ENCODE results near the gene DISP2. TPM values are rescaled to one million over a fixed set of nuclear protein-coding genes. Genes with fewer than 3 reads are reported as not detected.

The DISP2 gene
- total and polyA plus RNA-seq, 4 donors: under 0.01 to 0.23 (median under 0.01) TPM; not detected in 1

DNA sequence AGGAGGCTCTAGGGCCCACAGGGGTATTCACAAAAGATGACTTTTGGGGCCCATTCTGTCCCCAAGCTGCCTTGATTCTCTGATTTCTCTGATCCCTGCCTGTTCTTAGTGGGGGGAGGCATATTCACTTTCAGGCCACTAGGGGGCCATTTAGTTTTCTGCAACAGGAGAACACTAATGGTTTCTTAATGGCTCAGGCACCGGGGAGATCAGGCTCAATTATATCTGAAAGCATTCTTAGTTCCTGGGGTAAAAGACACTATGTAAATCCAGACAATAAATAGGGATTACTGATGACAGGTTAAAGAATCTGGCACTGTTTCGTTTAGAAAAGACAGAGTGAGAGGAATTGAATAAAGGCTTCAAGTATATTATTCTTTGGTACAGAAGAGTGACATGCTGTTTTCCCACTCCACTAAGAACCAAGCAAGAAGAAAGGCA, 37.1 kb upstream of the DISP2 start:
- H3K9me3 ChIP-seq (ENCODE audit: control insufficient read depth in 4 of 4, low read length in 3 of 4): no peaks in the 10 kb centered on the region
- peaks cover 0 to 11% (median 6%) of the 10 kb centered on the region in 4 donors for H3K4me1 ChIP-seq (ENCODE audit: control insufficient read depth in 4 of 4, insufficient read depth in 4 of 4, low read length in 3 of 4)
- H3K4me3 ChIP-seq (ENCODE audit: low read depth in 1 of 3, low read length in 3 of 3): no peak overlapping the region
- peaks cover 0 to under 1% (median 0%) of the 10 kb centered on the region in 4 donors for H3K36me3 ChIP-seq (ENCODE audit: control insufficient read depth in 4 of 4, insufficient read depth in 3 of 4, low read depth in 1 of 4, low read length in 3 of 4)
- TF ChIP-seq HNF4A (conservative IDR thresholded peaks at IDR 0.05): no peak
- no peak for TF ChIP-seq JUND (IDR thresholded peaks at IDR 0.05)
- TF ChIP-seq FOXA2 (IDR thresholded peaks at IDR 0.05): no peak
- no peak for TF ChIP-seq TAF1 (conservative IDR thresholded peaks at IDR 0.05)
- peak; percentile 49 for TF ChIP-seq YY1 (IDR thresholded peaks at IDR 0.05)
- TF ChIP-seq SP1 (IDR thresholded peaks at IDR 0.05): no peak
- TF ChIP-seq, protein P1, sequence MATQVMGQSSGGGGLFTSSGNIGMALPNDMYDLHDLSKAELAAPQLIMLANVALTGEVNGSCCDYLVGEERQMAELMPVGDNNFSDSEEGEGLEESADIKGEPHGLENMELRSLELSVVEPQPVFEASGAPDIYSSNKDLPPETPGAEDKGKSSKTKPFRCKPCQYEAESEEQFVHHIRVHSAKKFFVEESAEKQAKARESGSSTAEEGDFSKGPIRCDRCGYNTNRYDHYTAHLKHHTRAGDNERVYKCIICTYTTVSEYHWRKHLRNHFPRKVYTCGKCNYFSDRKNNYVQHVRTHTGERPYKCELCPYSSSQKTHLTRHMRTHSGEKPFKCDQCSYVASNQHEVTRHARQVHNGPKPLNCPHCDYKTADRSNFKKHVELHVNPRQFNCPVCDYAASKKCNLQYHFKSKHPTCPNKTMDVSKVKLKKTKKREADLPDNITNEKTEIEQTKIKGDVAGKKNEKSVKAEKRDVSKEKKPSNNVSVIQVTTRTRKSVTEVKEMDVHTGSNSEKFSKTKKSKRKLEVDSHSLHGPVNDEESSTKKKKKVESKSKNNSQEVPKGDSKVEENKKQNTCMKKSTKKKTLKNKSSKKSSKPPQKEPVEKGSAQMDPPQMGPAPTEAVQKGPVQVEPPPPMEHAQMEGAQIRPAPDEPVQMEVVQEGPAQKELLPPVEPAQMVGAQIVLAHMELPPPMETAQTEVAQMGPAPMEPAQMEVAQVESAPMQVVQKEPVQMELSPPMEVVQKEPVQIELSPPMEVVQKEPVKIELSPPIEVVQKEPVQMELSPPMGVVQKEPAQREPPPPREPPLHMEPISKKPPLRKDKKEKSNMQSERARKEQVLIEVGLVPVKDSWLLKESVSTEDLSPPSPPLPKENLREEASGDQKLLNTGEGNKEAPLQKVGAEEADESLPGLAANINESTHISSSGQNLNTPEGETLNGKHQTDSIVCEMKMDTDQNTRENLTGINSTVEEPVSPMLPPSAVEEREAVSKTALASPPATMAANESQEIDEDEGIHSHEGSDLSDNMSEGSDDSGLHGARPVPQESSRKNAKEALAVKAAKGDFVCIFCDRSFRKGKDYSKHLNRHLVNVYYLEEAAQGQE (IDR thresholded peaks at IDR 0.05): no peak
- TF ChIP-seq GABPA (IDR thresholded peaks at IDR 0.05 in 1 of 2, conservative IDR thresholded peaks at IDR 0.05 in 1 of 2): no peak
- TF ChIP-seq HNF4G (IDR thresholded peaks at IDR 0.05): no peak
- TF ChIP-seq, protein P2, sequence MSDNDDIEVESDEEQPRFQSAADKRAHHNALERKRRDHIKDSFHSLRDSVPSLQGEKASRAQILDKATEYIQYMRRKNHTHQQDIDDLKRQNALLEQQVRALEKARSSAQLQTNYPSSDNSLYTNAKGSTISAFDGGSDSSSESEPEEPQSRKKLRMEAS (IDR thresholded peaks at IDR 0.05): no peak
- no peak for TF ChIP-seq NR2F2 (IDR thresholded peaks at IDR 0.05)
- no peak for TF ChIP-seq RXRA (IDR thresholded peaks at IDR 0.05)
- no peak for TF ChIP-seq FOXA1 (IDR thresholded peaks at IDR 0.05)
- no peak for TF ChIP-seq EGR1 (IDR thresholded peaks at IDR 0.05; ENCODE audit: low read depth in 2 of 2)
- TF ChIP-seq, protein P3, sequence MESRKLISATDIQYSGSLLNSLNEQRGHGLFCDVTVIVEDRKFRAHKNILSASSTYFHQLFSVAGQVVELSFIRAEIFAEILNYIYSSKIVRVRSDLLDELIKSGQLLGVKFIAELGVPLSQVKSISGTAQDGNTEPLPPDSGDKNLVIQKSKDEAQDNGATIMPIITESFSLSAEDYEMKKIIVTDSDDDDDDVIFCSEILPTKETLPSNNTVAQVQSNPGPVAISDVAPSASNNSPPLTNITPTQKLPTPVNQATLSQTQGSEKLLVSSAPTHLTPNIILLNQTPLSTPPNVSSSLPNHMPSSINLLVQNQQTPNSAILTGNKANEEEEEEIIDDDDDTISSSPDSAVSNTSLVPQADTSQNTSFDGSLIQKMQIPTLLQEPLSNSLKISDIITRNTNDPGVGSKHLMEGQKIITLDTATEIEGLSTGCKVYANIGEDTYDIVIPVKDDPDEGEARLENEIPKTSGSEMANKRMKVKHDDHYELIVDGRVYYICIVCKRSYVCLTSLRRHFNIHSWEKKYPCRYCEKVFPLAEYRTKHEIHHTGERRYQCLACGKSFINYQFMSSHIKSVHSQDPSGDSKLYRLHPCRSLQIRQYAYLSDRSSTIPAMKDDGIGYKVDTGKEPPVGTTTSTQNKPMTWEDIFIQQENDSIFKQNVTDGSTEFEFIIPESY (IDR thresholded peaks at IDR 0.05): no peak
- TF ChIP-seq, protein P4, sequence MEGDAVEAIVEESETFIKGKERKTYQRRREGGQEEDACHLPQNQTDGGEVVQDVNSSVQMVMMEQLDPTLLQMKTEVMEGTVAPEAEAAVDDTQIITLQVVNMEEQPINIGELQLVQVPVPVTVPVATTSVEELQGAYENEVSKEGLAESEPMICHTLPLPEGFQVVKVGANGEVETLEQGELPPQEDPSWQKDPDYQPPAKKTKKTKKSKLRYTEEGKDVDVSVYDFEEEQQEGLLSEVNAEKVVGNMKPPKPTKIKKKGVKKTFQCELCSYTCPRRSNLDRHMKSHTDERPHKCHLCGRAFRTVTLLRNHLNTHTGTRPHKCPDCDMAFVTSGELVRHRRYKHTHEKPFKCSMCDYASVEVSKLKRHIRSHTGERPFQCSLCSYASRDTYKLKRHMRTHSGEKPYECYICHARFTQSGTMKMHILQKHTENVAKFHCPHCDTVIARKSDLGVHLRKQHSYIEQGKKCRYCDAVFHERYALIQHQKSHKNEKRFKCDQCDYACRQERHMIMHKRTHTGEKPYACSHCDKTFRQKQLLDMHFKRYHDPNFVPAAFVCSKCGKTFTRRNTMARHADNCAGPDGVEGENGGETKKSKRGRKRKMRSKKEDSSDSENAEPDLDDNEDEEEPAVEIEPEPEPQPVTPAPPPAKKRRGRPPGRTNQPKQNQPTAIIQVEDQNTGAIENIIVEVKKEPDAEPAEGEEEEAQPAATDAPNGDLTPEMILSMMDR (IDR thresholded peaks at IDR 0.05; ENCODE audit: low read depth, low read length, missing input control): peak; percentile 94
- TF ChIP-seq RAD21 (IDR thresholded peaks at IDR 0.05): peak; percentile 84 to 85
- TF ChIP-seq, protein P5, sequence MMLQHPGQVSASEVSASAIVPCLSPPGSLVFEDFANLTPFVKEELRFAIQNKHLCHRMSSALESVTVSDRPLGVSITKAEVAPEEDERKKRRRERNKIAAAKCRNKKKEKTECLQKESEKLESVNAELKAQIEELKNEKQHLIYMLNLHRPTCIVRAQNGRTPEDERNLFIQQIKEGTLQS (IDR thresholded peaks at IDR 0.05): no peak
- no peak for DNase-seq (ENCODE audit: low spot score)
- H3K27ac ChIP-seq (ENCODE audit: low read depth in 1 of 2, low read length in 2 of 2): no peak overlapping the region
- 0% methylated on average over 2 of the region's 2 CpGs for WGBS
- H3K27me3 ChIP-seq (ENCODE audit: control insufficient read depth in 4 of 4, insufficient read depth in 4 of 4, low read length in 3 of 4): no peaks in the 10 kb centered on the region
- no peak overlapping the region for H3K9ac ChIP-seq (ENCODE audit: low read depth in 1 of 2, low read length in 2 of 2)

All from liver (tissue), 9 donors.